Measurements from ENCODE around the gene WHRN.

The WHRN gene

DNA sequence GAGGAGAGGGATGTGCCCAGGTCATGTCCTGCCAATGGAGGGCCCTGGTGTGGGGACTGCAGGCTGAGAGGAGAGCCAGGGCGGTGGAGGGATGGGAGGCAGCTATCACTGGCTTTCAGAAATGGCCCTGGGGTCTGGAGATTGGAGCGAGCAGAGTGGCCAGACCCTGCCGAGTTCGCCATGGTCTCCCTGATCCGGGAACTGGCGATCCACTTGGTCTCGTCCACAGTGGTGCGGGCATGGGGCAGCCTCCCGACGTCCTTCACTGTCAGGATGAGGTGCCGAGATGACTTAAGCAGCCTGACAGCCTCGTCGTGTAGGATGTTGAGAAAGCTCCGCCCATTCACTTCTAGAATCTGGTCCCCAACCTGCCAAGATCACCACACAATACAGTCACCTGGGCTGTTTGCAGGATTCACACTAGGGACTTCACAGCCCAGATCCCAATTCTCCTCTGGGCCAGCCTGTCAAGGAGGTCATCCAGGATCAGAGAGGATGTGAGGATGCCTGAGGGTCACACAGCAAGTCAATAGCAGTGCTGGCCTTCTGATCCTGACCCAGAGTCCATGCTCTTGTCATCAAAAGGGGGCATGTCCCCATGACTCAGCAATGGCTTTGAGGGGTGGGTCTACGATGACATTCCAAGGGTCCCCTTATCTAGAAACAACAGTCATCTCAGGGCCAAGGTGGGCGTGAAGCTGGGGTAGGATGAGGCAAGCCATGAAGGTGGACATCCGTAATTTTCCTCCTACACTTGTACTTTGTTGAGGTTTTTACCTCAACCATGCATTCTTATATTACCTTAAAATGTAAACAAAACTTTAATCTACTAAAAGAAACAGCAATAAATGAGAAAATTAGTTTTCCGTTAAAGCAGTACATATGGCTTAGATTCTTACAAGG lies 79.0 kb downstream of the WHRN start:
- DNase-seq (ENCODE audit: insufficient read length, low spot score): no peak
- no peak for FAIRE-seq

DNA sequence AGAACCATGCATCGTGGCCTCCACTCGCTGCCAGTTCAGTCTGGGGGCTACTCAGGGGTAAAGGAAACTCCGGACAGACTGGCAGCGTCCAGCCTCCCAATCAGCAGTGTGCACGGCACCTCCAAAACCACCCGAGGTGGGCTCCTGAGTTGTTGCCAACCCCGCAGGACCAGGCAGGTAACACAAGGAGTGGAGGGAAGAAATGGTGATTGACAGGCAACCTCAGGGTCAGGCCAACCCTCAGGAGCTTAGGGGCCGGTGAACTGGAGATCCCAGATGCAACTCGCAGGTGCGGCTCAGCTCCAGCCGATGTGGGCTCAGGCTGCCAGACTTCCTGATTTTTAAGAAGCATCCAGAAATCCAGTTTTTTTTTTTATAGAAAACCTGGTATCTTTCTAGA lies 80.1 kb downstream of the WHRN start:
- no peak for FAIRE-seq

DNA sequence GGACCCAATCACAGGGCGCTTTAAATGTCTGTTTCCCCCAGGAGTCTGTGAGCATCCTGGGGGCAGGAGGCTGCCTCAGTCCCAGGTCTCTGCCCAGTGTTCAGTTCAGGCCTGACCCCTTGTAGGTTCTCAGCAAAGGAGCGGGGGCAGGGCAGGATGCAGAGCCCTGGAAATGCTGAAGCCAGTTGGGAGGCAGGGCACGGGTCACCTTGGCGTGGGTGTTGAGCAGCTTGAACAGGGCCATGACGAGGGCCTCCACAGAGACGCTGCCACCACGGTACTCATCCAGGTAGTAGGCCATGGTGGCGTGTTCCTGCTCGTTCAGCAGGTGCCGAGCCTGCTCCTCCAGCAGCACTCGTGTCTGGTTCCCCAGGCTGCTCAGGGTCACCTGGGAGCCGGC lies 81.1 kb downstream of the WHRN start:
- FAIRE-seq (no peak), DNase-seq (ENCODE audit: insufficient read length, low spot score) (no peak)

More for the DNA sequence above, 80.1 kb downstream of the WHRN start:
- DNase-seq (ENCODE audit: insufficient read length, low spot score): no peak

DNA sequence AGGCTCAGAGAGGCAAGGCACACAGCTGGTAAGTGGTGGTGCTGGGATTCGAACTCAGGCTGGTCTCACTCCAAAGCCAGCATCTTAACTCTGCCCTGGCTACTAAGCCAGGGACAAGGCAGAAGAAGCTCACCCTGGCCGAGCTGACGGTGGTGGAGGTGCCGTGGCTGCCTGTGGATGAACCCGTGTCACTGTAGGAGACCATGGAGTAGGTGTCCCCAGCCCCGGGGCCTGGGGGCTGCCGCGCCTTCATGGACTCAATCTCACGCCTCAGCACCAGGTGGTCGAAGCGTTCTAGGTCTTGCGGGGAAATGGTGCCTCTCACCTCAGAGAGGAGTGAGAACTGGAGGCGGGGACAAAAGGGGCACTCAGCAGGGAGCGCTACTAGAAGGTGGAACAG lies 82.1 kb downstream of the WHRN start:
- DNase-seq (ENCODE audit: insufficient read length, low spot score) (no peak), FAIRE-seq (no peak)

- no peak for FAIRE-seq
Measured at GRCh38 chr9:114421147-114421546, 84.1 kb downstream of the WHRN start.

GRCh38 chr9:114419796-114420195 lies 85.5 kb downstream of the WHRN start:
- DNase-seq (ENCODE audit: insufficient read length, low spot score): no peak
- no peak for FAIRE-seq

More at GRCh38 chr9:114421147-114421546, 84.1 kb downstream of the WHRN start:
- no peak for DNase-seq (ENCODE audit: insufficient read length, low spot score)

GRCh38 chr9:114418053-114418452 lies 87.2 kb downstream of the WHRN start:
- FAIRE-seq: no peak

DNA sequence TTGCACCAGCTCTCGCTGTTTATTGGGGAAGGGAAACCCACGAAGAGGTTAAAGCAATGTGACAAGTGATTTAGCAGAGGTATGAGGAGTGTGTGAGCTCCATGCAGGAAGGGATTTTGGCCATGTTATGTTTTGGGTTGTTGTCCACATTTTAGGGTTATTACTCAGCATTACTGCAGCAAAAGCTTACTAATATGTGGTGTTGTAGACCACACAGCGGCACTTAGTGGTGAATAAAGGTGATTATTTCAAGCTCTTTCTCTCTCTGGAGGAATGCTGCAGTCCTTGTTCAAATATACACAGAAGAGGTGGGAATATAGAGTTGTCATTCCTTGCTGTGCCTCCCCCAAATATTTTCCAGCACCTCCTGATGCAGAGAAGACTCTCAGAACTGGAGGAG lies 87.8 kb downstream of the WHRN start:
- DNase-seq (ENCODE audit: insufficient read length, low spot score) (no peak), FAIRE-seq (no peak)

More at GRCh38 chr9:114418053-114418452, 87.2 kb downstream of the WHRN start:
- DNase-seq (ENCODE audit: insufficient read length, low spot score): no peak

- FAIRE-seq: no peak
- DNase-seq (ENCODE audit: insufficient read length, low spot score): no peak
Measured at GRCh38 chr9:114416906-114417305, 88.4 kb downstream of the WHRN start.

DNA sequence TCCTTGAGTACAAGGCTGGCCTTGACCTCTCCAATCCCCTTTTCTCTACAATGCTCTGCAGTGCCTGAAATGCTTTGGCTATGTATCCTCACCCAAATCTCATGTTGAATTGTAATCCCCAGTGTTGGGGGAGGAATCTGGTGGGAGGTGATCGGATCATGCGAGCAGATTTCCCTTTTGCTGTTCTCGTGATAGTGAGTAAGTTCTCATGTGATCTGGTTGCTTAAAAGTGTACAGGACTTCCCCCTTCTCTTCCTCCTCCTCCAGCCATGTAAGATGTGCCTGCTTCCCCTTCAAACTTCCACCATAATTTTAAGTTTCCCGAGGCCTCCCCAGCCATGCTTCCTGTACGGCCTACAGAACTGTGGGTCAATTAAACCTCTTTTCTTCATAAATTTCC lies 89.0 kb downstream of the WHRN start:
- FAIRE-seq (no peak), DNase-seq (ENCODE audit: insufficient read length, low spot score) (no peak)

DNA sequence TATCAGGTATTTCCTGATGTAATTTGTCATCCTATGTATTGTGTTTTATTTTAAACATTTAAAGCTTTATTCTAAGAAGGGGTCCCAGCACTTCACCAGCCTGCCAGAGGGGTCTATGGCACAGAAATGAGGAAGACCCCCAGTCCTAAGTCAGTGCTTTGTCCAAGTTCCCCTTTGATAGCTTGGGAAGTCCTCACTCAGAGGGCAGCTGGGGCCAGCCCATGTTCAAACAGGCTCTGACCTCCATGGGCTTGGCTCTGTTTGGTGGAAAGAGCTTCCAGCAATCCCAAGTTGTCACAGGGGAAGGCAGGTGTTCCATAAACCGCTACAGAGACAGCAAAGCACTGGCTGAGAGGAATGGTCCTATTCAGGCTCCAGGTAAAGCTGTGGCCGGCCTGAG lies 90.9 kb downstream of the WHRN start:
- no peak for FAIRE-seq
- DNase-seq (ENCODE audit: insufficient read length, low spot score): no peak

DNA sequence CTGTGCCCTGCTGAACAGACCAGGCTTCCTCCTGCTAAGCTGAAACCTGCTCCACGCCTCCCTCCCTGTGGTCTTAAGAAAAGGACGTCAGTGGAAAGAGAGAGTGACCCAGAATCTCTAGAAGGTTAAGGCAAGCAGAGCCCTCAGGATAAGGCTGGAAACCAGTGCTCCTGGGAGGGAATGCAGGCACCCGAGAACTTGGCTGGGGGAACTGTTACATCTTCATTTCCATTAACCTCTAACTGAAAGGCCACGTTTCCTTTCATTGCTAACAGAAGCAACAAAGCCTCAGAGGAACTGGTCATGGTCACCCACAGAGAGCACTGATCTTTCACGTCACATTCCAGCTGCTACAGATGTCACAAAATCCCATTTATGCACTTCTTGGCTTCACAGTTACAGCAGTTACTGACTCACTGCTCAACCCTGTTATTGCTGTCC lies 91.4 kb downstream of the WHRN start:
- FAIRE-seq: no peak

GRCh38 chr9:114412048-114412683 lies 93.1 kb downstream of the WHRN start:
- DNase-seq (ENCODE audit: insufficient read length, low spot score): no peak
- no peak for FAIRE-seq

More for the DNA sequence above, 91.4 kb downstream of the WHRN start:
- no peak for DNase-seq (ENCODE audit: insufficient read length, low spot score)

- FAIRE-seq (no peak), DNase-seq (ENCODE audit: insufficient read length, low spot score) (no peak)
Measured at GRCh38 chr9:114411452-114411851, 93.8 kb downstream of the WHRN start.

DNA sequence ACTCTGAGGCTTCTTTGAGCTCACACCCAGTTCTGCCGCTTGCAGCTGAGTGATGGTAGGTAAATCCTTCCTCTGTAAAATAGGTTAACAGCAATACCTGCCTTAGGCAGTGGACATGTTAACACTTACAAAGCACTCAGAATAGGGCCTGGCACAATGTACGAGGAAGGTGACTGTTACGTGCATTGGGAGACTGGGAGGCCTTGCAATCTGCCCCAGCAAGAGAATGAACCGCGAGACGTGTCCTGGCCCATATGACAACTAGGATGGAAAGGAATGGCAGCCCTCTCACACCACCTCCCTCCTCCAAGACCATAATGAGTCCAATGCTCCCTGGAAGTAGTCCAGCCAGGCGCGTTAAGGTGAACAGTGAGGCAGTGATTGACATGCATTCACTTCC lies 94.4 kb downstream of the WHRN start:
- FAIRE-seq: no peak
- no peak for DNase-seq (ENCODE audit: insufficient read length, low spot score)

DNA sequence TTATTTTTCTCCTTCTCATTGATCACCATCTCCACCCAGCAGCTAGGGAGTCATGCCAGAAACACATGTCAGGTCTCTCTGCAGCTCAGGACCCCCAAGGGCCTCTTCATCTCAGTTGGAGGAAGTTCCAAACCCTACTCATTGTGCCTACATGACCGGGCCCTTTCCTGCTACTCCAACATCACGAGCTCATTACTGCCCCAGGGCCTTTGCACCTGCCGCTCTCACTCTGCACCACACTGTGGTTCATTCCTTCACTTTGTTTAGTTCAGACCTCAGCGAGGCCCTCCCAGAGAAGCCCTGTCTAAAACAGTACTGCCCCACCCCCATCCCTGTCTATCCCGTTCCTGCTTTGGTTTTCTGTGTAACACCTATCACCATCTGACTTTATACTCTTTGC lies 95.4 kb downstream of the WHRN start:
- DNase-seq (ENCODE audit: insufficient read length, low spot score) (no peak), FAIRE-seq (no peak)

- FAIRE-seq: no peak
Measured at GRCh38 chr9:114409103-114409780, 96.0 kb downstream of the WHRN start.

GRCh38 chr9:114408645-114409044 lies 96.6 kb downstream of the WHRN start:
- DNase-seq (ENCODE audit: insufficient read length, low spot score): no peak
- FAIRE-seq: no peak

More at GRCh38 chr9:114409103-114409780, 96.0 kb downstream of the WHRN start:
- DNase-seq (ENCODE audit: insufficient read length, low spot score): peak; percentile 38

- no peak for DNase-seq (ENCODE audit: insufficient read length, low spot score)
- FAIRE-seq: no peak
Measured at GRCh38 chr9:114407889-114408288, 97.4 kb downstream of the WHRN start.

DNA sequence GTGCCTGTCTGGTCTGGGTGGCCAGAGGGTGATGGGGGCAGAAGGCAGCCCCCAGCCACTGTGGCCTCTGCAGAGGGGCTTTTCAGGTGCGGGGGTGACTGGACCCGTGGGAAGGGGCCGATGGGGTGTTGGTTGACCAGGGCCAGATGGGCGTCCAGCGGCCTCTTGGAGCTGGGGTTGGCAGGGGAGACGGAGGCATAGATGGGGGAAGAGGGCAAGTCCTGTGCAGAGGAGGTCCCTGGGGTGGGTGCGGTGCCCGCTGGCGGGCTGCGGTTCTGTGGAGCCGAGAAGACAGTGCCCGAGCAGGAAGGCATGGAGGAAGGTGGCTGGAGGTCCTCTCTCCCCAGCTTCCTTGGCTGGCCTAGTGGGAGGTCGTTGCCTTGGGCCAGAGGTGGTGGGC lies 98.8 kb downstream of the WHRN start:
- FAIRE-seq (no peak), DNase-seq (ENCODE audit: insufficient read length, low spot score) (no peak)

- DNase-seq (ENCODE audit: insufficient read length, low spot score) (peak; percentile 70), FAIRE-seq (no peak)
Measured at GRCh38 chr9:114405294-114406034, 99.8 kb downstream of the WHRN start.
